Inflammatory macrophage treated with lipopolysaccharide for 4 hours (primary cell): Measurements from ENCODE around the gene CRPPA.
"Not testable (repeated sequence)": the region's sequence is repeated elsewhere in the genome, so short reads cannot be mapped to it uniquely, and the experiment has no call there.

ENCODE experiments used
- DNase-seq: peaks from one replicate; pipeline ENCODE4 v3.0.0-alpha.2; 2020

Gene CRPPA

DNA sequence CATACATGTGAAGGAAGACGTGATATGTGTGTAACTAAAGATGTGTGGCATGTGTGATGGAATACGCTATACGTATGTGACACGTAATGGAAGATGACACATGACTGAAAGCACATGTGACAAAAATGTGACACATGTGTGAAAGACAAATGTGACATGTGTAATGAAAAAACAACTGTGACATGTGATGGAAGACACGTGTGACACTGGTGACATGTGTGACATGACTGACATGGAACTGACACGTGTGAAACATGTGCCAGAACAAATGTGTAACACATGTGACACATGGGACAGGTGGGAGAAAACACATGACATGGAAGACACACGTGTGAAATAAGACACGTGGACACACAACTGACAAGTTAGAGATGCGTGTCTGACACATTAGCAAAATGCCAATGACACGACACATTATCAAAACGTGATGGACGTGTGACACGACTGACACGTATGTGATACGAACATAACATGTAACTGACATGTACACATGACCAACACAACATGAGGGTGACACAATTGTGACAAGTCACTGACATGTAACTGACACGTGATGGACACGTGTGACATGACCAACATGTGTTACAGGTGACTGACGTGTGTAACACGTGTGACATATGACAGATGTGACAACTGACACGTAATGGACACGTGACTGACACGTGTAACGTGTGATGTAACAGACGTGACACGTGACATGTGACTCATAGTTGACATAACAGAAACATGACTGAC is 24.4 kb downstream of the CRPPA start:
- DNase-seq, result no peak

DNA sequence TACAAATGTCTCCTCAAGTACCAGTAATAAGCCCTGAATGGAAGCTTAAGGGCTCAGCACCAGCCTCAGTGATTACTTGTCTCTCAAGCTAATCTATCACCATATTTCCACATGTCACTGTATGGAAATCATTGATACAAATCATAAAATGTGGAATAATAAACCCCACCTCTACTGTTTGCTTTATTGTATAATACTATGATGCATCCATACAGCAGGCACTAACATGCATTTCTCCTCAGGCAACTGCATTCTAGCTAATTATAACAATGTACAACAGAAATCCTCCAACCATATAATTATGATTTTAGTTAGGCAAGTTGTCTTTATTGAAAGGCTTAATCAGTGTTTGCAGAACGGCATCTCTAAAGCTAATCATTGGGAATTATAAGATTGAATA is 26.2 kb downstream of the CRPPA start:
- no peak for DNase-seq

DNA sequence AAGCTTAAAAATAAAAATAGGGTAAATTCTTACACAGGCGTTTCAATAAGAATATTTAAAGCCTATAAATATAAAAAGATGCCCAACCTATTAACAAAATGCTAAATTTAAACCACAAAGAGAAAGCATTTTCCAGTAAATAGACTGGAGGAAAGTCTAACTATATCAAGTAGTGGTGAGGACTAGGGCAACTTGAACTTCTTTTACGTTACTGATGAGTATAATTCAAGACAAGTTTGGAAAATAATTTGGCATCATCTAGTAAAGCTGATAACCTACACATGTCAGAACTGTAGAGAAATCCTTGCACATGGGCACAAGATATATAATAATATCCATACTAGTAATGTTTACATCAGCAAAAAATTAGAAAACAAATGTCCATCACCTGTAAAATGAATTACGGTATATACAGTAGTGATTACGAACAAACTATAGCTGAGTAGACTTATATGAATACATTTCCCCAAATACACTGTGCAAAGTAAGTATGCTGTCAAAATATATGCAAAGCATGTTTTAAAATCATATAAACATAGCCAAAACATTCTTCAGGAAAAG is 27.4 kb downstream of the CRPPA start:
- no peak for DNase-seq

DNA sequence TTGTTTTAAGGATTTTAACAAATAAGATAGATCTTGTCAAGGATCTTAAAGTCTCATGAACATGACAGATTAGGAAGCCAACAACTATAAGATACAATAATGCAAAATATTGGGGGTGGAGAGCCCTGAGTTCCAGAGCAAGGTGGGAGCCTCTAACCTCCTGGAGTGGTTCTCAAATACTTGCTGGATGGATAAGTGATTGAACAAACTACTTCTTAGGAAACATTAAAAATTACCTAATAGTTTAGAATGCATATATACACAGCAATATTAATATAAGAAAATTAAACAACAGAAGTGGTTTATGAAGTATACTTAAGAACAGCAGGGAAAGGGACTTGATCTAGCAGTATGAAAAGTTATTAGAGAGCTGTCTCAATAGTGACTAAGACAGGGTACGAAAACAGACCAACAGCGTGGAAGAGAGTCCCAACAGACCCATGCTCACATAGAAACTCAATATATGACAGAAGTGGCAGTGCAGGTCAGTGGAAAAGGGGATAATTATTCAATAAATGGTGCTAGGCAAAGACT is 28.3 kb downstream of the CRPPA start:
- no peak for DNase-seq

DNA sequence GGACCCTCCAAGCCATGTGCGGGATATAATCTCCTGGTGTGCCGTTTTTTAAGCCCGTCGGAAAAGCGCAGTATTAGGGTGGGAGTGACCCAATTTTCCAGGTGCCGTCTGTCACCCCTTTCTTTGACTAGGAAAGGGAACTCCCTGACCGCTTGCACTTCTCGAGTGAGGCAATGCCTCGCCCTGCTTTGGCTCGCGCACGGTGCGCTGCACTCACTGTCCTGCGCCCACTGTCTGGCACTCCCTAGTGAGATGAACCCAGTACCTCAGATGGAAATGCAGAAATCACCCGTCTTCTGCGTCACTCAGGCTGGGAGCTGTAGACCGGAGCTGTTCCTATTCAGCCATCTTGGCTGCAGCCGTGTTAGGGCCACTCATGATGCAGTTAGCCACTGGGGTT is 37.6 kb downstream of the CRPPA start:
- DNase-seq, result not testable (repeated sequence)

DNA sequence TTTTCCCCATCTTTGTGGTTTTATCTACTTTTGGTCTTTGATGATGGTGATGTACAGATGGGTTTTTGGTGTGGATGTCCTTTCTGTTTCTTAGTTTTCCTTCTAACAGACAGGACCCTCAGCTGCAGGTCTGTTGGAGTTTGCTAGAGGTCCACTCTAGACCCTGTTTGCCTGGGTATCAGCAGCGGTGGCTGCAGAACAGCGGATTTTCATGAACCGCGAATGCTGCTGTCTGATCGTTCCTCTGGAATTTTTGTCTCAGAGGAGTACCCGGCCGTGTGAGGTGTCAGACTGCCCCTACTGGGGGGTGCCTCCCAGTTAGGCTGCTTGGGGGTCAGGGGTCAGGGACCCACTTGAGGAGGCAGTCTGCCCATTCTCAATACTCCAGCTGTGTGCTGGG is 38.2 kb downstream of the CRPPA start:
- DNase-seq, result not testable (repeated sequence)
